H1 (cell line): Measurements from ENCODE around the gene SAT1. TPM values are rescaled to one million over a fixed set of nuclear protein-coding genes. Genes with fewer than 3 reads are reported as not detected.
"Not testable (repeated sequence)": the region's sequence is repeated elsewhere in the genome, so short reads cannot be mapped to it uniquely, and the experiment has no call there.

Source experiments
- CTCF ChIA-PET: fragments of 300-600 bp; sonication (Branson Sonifier 250); formaldehyde crosslinking; loops from one replicate; lab custom pipeline; 2021; ENCODE audit not compliant: partially characterized antibody; lab: Charles Lee
- POLR2A ChIA-PET: fragments of 300-600 bp; sonication (Branson Sonifier 250); formaldehyde crosslinking; loops from one replicate; lab custom pipeline; 2021; ENCODE audit warnings: inconsistent platforms; ENCODE audit not compliant: partially characterized antibody; lab: Charles Lee
- DNase-seq, 2 experiments: peaks; one replicate each; pipeline versions ENCODE4 v3.0.0 to v3.0.0-alpha.2; 2010 to 2022; ENCODE audit warnings: low spot score in 2 of 2, low read depth in 1 of 2, mixed read lengths in 1 of 2
- FAIRE-seq: peaks from 2 replicates; lab custom pipeline; 2011; peaks lifted over from hg19 to GRCh38; lab: Jason Lieb, UNC
- H2AFZ ChIP-seq: 2 replicates; pipeline ENCODE4 v1.8.1; 2012; ENCODE audit warnings: low read length, inconsistent platforms
- H2AK5ac ChIP-seq: 2 replicates; pipeline ENCODE4 v1.6.1; 2013; ENCODE audit warnings: low read depth, low read length
- H2BK120ac ChIP-seq: replicated peaks from 2 replicates; pipeline ENCODE3; 2013; ENCODE audit warnings: low read depth, low read length, inconsistent platforms
- H2BK12ac ChIP-seq: 2 replicates; pipeline ENCODE4 v1.6.1; 2013; ENCODE audit warnings: low read depth, low read length
- H2BK15ac ChIP-seq: 2 replicates; pipeline ENCODE4 v1.6.1; 2013; ENCODE audit warnings: low read length
- H2BK20ac ChIP-seq: 2 replicates; pipeline ENCODE4 v1.6.1; 2013; ENCODE audit warnings: low read length
- H2BK5ac ChIP-seq: 2 replicates; pipeline ENCODE4 v1.6.1; 2013; ENCODE audit warnings: low read depth, low read length
- H3K14ac ChIP-seq: 2 replicates; pipeline ENCODE4 v1.6.1; 2013; ENCODE audit warnings: inconsistent platforms; ENCODE audit not compliant: insufficient read length
- H3K18ac ChIP-seq: 2 replicates; pipeline ENCODE4 v1.6.1; 2013; ENCODE audit warnings: low read length; ENCODE audit errors: extremely low read depth
- H3K23ac ChIP-seq: 2 replicates; pipeline ENCODE4 v1.6.1; 2013; ENCODE audit warnings: inconsistent platforms; ENCODE audit not compliant: insufficient read length
- H3K23me2 ChIP-seq: 2 replicates; pipeline ENCODE4 v1.6.1; 2013; ENCODE audit warnings: low read depth, low read length
- H3K27ac ChIP-seq: 2 replicates; pipeline ENCODE4 v1.6.1; 2011; ENCODE audit warnings: low read depth, low read length, inconsistent platforms
- H3K27me3 ChIP-seq, 4 experiments: replicated peaks in 1 of 4; 1 replicate in 1 of 4; 2 replicates in 3 of 4; pipeline versions ENCODE4 v1.6.1 to v1.8.1; 2011 to 2013; ENCODE audit warnings: low read length in 3 of 4, mild to moderate bottlenecking in 3 of 4, inconsistent platforms in 2 of 4, mixed read lengths in 2 of 4, moderate library complexity in 1 of 4; ENCODE audit not compliant: control insufficient read depth in 3 of 4, insufficient read depth in 3 of 4; ENCODE audit errors: extremely low read depth in 1 of 4
- H3K36me3 ChIP-seq, 4 experiments: 2 replicates each; pipeline versions ENCODE4 v1.6.1 to v1.8.1; 2011 to 2013; ENCODE audit warnings: mild to moderate bottlenecking in 4 of 4, low read length in 3 of 4, moderate library complexity in 2 of 4, control low read depth in 1 of 4, inconsistent platforms in 1 of 4; ENCODE audit not compliant: insufficient read depth in 4 of 4, control insufficient read depth in 2 of 4
- H3K4ac ChIP-seq: replicated peaks from 2 replicates; pipeline ENCODE3; 2013; ENCODE audit warnings: low read length, low read depth, mixed read lengths, inconsistent platforms; ENCODE audit not compliant: insufficient read length
- H3K4me1 ChIP-seq, 4 experiments: replicated peaks in 1 of 4; 1 replicate in 1 of 4; 2 replicates in 3 of 4; pipeline versions ENCODE4 v1.6.1 to v1.8.1; 2011 to 2013; ENCODE audit warnings: low read length in 3 of 4, inconsistent platforms in 2 of 4, mixed read lengths in 1 of 4; ENCODE audit not compliant: insufficient read depth in 4 of 4, control insufficient read depth in 3 of 4
- H3K4me2 ChIP-seq, 2 experiments: 2 replicates each; pipeline versions ENCODE4 v1.6.1 to v1.8.1; 2011 to 2013; ENCODE audit warnings: low read depth in 2 of 2, low read length in 2 of 2, control low read depth in 1 of 2, inconsistent platforms in 1 of 2, mild to moderate bottlenecking in 1 of 2; ENCODE audit not compliant: insufficient read depth in 1 of 2
- H3K4me3 ChIP-seq, 4 experiments: fragments of 200-600, 300-600 bp in 1 of 4; sonication (generic), shearing (Covaris generic), sonication (Bioruptor Twin) in 1 of 4; 2 replicates each; pipeline versions ENCODE4 v1.5.1 to v1.8.1; 2011 to 2016; ENCODE audit warnings: low read length in 4 of 4, low read depth in 3 of 4, control low read depth in 2 of 4, inconsistent platforms in 2 of 4, mild to moderate bottlenecking in 2 of 4, mixed read lengths in 1 of 4, moderate library complexity in 1 of 4; ENCODE audit not compliant: insufficient read depth in 2 of 4; ENCODE audit errors: extremely low read depth in 1 of 4
- H3K56ac ChIP-seq: replicated peaks from 2 replicates; pipeline ENCODE3; 2013; ENCODE audit warnings: low read depth, mild to moderate bottlenecking, mixed read lengths, low read length, inconsistent platforms; ENCODE audit not compliant: insufficient read length
- H3K79me1 ChIP-seq: 2 replicates; pipeline ENCODE4 v1.6.1; 2013; ENCODE audit warnings: low read depth, low read length, control low read depth
- H3K79me2 ChIP-seq, 2 experiments: 2 replicates each; pipeline versions ENCODE4 v1.6.1 to v1.8.1; 2012 to 2013; ENCODE audit warnings: low read length in 2 of 2, mild to moderate bottlenecking in 2 of 2, inconsistent platforms in 1 of 2; ENCODE audit not compliant: insufficient read depth in 2 of 2, control insufficient read depth in 1 of 2
- H3K9ac ChIP-seq, 4 experiments: replicated peaks in 1 of 4; 1 replicate in 1 of 4; 2 replicates in 3 of 4; pipeline versions ENCODE4 v1.6.1 to v1.8.1; 2011 to 2013; ENCODE audit warnings: low read depth in 3 of 4, low read length in 3 of 4, control low read depth in 2 of 4, mild to moderate bottlenecking in 2 of 4, moderate library complexity in 2 of 4, inconsistent platforms in 1 of 4; ENCODE audit errors: extremely low read depth in 1 of 4
- H3K9me3 ChIP-seq, 2 experiments: 2 replicates each; pipeline versions ENCODE4 v1.6.1 to v1.8.1; 2012 to 2013; ENCODE audit warnings: mild to moderate bottlenecking in 2 of 2, moderate library complexity in 2 of 2, control low read depth in 1 of 2, inconsistent platforms in 1 of 2, low read depth in 1 of 2, low read length in 1 of 2, mixed read lengths in 1 of 2; ENCODE audit not compliant: insufficient read depth in 2 of 2
- H4K20me1 ChIP-seq, 2 experiments: replicated peaks in 1 of 2; 2 replicates each; pipeline versions ENCODE3 to v1.8.1; 2011 to 2013; ENCODE audit warnings: inconsistent platforms in 2 of 2, low read length in 2 of 2, mild to moderate bottlenecking in 1 of 2; ENCODE audit not compliant: insufficient read depth in 2 of 2, control insufficient read depth in 1 of 2
- H4K5ac ChIP-seq: 2 replicates; pipeline ENCODE4 v1.6.1; 2013; ENCODE audit warnings: low read length, low read depth, mixed read lengths, inconsistent platforms; ENCODE audit not compliant: insufficient read length
- H4K8ac ChIP-seq: 2 replicates; pipeline ENCODE4 v1.8.0; 2013; ENCODE audit warnings: mild to moderate bottlenecking, moderate library complexity, low read length, inconsistent platforms; ENCODE audit not compliant: insufficient read depth; ENCODE audit errors: extremely low read depth
- H4K91ac ChIP-seq: replicated peaks from 2 replicates; pipeline ENCODE3; 2013; ENCODE audit warnings: low read length, mixed read lengths, inconsistent platforms; ENCODE audit not compliant: insufficient read length
- ATF2 ChIP-seq: IDR thresholded peaks from 2 replicates; pipeline ENCODE4 v1.6.1; 2012; ENCODE audit warnings: low read length, inconsistent platforms
- CBX8 ChIP-seq: fragments of 300-800, 300-1000 bp; sonication (generic); IDR thresholded peaks from 2 replicates; pipeline ENCODE4 v1.7.1; 2016; ENCODE audit warnings: low read depth, low read length, borderline replicate concordance
- CEBPB ChIP-seq: IDR thresholded peaks from 2 replicates; pipeline ENCODE4 v1.6.1; 2012; ENCODE audit warnings: low read depth, low read length
- CHD1 ChIP-seq: IDR thresholded peaks from 2 replicates; pipeline ENCODE4 v1.6.1; 2012; ENCODE audit warnings: low read depth, low read length, improper control_type of control experiment
- NANOG ChIP-seq: IDR thresholded peaks from 2 replicates; pipeline ENCODE4 v1.6.1; 2011; ENCODE audit warnings: low read length, low read depth, mild to moderate bottlenecking, inconsistent platforms; ENCODE audit not compliant: insufficient read depth, poor library complexity, severe bottlenecking
- SIRT6 ChIP-seq: IDR thresholded peaks from one replicate; pipeline ENCODE4 v1.7.1; 2012; ENCODE audit warnings: low read length, inconsistent platforms
- YY1 ChIP-seq: IDR thresholded peaks from 2 replicates; pipeline ENCODE4 v1.6.1; 2011; ENCODE audit warnings: low read depth, mild to moderate bottlenecking, low read length
- WGBS, 2 experiments: shearing (Covaris generic) in 1 of 2; methylation state at CpG; one replicate each; pipeline versions ENCODE4 v1.1.6 to v1.1.7; 2013 to 2015; ENCODE audit warnings: low lambda C conversion rate in 2 of 2, mixed read lengths in 2 of 2, inconsistent platforms in 1 of 2, low coverage in 1 of 2, missing lambda C conversion rate in 1 of 2; ENCODE audit not compliant: insufficient replicate concordance in 2 of 2, insufficient coverage in 1 of 2, insufficient read length in 1 of 2; ENCODE audit errors: extremely low coverage in 1 of 2, missing lambda C conversion rate in 1 of 2; 5-methylcytosine and 5-hydroxymethylcytosine counted together
- polyA plus RNA-seq, 7 experiments: library from polyadenylated mRNA; depleted of rRNA in 3 of 7; stranded (reverse) in 5 of 7; unstranded in 2 of 7; fragments of >200 nt in 5 of 7; fragments of 200-250 nt in 2 of 7; gene quantifications; 1 replicate in 5 of 7; 2 replicates in 1 of 7; 4 replicates in 1 of 7; pipeline versions ENCODE4 v1.2.1 to v1.2.3, GENCODE V29; 2011 to 2013; ENCODE audit warnings: missing spikeins in 2 of 7, mixed read lengths in 2 of 7
- total RNA-seq: library from RNA; stranded (reverse); fragmentation: NEBNext Ultra II Directional; extraction: Animal tissue kit (Norgen Biotek cat#: 25700); gene quantifications from 2 replicates; pipeline ENCODE4 v1.2.1, GENCODE V29; 2021

Gene SAT1
- total and polyA plus RNA-seq, 2 of the 8 experiments (the other 6 are each of a cell fraction or from before 2014, with no cell fraction given): 29.2 to 36.8 TPM

DNA sequence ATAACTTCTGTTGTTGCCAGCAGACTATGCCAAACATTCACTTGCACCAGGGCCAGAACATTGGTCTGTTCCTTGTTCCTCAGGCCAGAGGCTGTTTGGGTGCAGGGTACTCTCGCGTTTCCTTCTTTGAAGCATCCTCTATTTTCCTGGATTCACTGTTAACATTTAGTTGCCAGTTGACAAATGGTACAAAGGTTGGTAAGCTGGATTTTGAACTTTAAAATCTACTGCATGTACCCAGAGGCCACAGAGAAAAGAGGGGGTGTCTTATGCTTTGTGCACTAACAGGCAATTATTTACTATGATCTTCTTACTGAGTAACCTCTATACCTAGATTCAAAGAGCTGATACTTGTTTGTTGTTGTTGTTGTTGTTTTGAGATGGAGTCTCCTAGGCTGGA lies 12.8 kb upstream of the SAT1 start (continued):
- TF ChIP-seq SIRT6: no peak
- TF ChIP-seq CEBPB: no peak
- TF ChIP-seq CBX8: no peak
- no peak for TF ChIP-seq NANOG
- no peak for TF ChIP-seq ATF2
- TF ChIP-seq YY1: no peak
- TF ChIP-seq CHD1: no peak

GRCh38 chrX:23771086-23771485 lies 11.9 kb upstream of the SAT1 start:
- H3K18ac ChIP-seq, H2BK120ac ChIP-seq, H2AK5ac ChIP-seq, H4K8ac ChIP-seq, H2AFZ ChIP-seq, H4K5ac ChIP-seq, H3K4me3 ChIP-seq, H3K79me2 ChIP-seq, H4K91ac ChIP-seq, H3K23me2 ChIP-seq, H2BK20ac ChIP-seq, H2BK15ac ChIP-seq, H3K4me2 ChIP-seq, H3K27ac ChIP-seq, H3K79me1 ChIP-seq, H3K4me1 ChIP-seq, CTCF ChIA-PET, H3K56ac ChIP-seq, H3K14ac ChIP-seq, H2BK12ac ChIP-seq, H4K20me1 ChIP-seq, H3K36me3 ChIP-seq, H3K9ac ChIP-seq, FAIRE-seq, H3K23ac ChIP-seq, POLR2A ChIA-PET, H2BK5ac ChIP-seq, H3K4ac ChIP-seq, H3K9me3 ChIP-seq, H3K27me3 ChIP-seq, DNase-seq: not testable (repeated sequence)
- 85% methylated on average over 3 of the region's 7 CpGs; no CpG with 5 or more reads in 1 of the 2 experiments for WGBS, 2 experiments
